Dermis lymphatic vessel endothelial cell (primary cell): Measurements from ENCODE around the gene HSPB2. TPM values are rescaled to one million over a fixed set of nuclear protein-coding genes. Genes with fewer than 3 reads are reported as not detected.

ENCODE experiments used
- total RNA-seq: library from RNA; depleted of rRNA; stranded (reverse); fragments of >200 nt; gene quantifications from 2 replicates; pipeline ENCODE4 v1.2.1, GENCODE V29; 2014

HSPB2 gene
- not detected in 2 replicates for total RNA-seq

DNA sequence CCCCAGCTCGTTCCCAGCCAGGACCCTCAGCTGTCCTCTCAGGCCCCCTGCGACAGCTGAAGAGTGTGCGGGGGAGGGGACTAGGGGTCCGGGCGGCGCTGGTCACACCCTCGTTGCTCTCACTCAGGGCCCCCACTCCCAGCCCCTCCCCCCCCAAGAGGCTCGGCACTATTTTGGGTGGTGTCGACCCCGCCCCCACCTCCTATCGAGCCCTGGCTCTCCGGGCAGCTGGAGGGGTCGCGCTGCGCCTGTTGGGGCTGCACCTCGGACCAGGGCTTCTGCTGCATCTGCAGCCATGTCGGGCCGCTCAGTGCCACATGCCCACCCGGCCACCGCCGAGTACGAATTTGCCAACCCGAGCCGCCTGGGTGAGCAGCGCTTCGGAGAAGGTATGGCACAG is at the start of gene HSPB2:
Gene HSPB2, plus strand, starts transcription at position 200 of the 400 bp plus-strand sequence. Its CDS starts 96 bp downstream, at position 296.

DNA sequence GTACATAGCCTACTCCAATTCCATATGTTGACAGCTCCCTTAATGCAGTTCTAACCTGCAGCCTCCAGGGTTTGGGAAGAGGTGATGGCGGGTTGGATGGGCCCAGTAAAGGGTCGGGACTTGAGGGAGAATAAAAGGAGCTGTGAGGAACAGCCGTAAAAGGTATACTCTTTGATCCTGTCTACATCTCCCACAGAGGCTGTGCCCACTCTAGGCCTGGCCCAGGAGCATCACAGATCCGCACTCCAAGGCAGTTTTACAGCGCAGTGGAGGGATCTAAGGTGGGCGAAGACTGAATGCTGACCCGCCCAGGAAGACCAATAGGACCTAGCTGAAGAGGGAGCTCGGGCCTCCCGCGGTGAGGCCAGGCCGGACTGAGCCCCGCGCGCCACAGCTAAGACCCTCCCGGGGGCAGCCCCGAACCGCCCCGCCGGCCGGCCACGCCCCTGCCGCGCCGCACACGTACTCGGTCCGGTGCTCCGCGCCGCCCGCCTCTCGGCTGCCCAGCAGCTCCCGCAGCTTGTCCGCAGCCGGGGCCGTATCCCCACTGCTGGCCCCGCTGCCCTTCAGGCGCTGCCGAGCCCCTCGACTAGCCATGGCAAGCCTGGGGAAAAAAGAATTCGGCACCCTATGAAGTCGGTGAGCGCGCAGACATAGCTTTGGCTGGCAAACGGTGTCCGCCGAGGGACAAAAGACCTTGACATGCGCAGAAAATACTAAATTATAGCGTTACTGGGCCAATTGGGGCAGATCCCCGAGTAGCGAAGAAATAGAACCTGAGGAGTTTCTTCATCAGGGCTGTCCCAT is 41.4 kb upstream of the HSPB2 start, which contains the start of gene ALG9:
Gene ALG9, minus strand, starts transcription at position 696 of the 807 bp plus-strand sequence. Its CDS starts 99 bp downstream, at position 597.

DNA sequence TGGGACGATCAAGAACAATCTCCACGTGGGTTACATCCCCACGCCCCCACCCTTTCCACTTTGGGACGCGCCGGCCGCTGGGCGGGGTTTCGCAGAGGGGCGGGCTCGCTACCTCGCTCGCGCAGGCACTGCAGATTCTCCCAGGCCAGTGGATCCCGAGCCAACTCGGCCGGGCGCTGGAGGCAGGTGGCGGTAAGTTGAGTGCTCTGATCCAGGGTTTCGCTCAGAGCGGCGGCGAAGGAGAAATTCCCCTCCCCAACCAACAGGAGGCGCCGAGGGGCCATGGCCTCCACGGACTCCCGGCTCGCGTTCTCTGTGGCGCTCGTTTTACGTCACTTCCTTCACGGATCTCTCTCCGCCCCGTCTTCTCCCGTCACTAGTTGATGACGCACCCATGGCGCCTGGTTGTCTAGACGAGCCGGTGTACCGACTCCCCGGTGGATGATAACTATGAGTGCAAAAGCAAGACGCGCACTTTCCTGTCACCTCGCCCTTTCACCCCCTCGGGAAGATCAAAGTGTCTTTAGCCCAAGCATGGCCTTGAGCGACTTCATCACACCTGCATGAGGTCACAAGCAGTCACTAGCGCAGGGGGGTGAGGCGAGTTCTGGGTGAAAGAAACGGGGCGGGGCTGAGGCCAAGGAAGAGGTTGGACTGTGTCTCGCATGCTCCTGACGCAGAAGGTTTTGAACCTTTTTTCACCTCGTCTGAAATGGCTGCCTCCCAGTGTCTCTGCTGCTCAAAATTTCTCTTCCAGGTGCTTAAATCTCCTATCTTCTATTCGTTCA is 33.5 kb upstream of the HSPB2 start, which contains the start of the genes CFAP68 and FDXACB1:
Gene CFAP68, plus strand, starts transcription at position 693 of the 788 bp plus-strand sequence. Its CDS starts 20 bp downstream, at position 713.
Gene FDXACB1, minus strand, starts transcription at position 317 of the 788 bp plus-strand sequence. Its CDS starts 33 bp downstream, at position 284.

GRCh38 chr11:111911563-111912401 is 752 bp upstream of the HSPB2 start, which contains the start of gene CRYAB:
Gene CRYAB (minus strand): TSS chr11:111911770. CDS start chr11:111911724, 46 bp downstream.

GRCh38 chr11:111918390-111919256 is 6.1 kb downstream of the HSPB2 start, which contains the start of gene C11orf52:
Gene C11orf52 (plus strand): TSS chr11:111918913. CDS start chr11:111918973, 60 bp downstream.

Other genes with a start within 250 kb of the HSPB2 start
- 41.3 and 57.9 TPM in 2 replicates for gene PPP2R1B, start 146.3 kb upstream of the HSPB2 start, total RNA-seq
- 19.3 and 22.9 TPM in 2 replicates for gene ALG9, start 41.2 kb upstream of the HSPB2 start, total RNA-seq
- 1.7 and 2.4 TPM in 2 replicates for gene FDXACB1, start 33.6 kb upstream of the HSPB2 start, total RNA-seq
- 3.0 and 6.0 TPM in 2 replicates for gene CFAP68, start 33.2 kb upstream of the HSPB2 start, total RNA-seq
- gene CRYAB, start 964 bp upstream of the HSPB2 start, total RNA-seq: 0.26 and 0.33 TPM in 2 replicates
- gene C11orf52, start 6.2 kb downstream of the HSPB2 start, total RNA-seq: 0.52 and 0.54 TPM in 2 replicates
- 2.9 and 8.5 TPM in 2 replicates for gene DIXDC1, start 24.6 kb downstream of the HSPB2 start, total RNA-seq
- gene DLAT, start 112.7 kb downstream of the HSPB2 start, total RNA-seq: 24.7 and 25.6 TPM in 2 replicates
- 0.33 and 0.69 TPM in 2 replicates for gene PIH1D2, start 161.3 kb downstream of the HSPB2 start, total RNA-seq
- gene NKAPD1, start 161.6 kb downstream of the HSPB2 start, total RNA-seq: 15.0 and 20.4 TPM in 2 replicates
- 67.9 and 89.3 TPM in 2 replicates for gene TIMM8B, start 174.0 kb downstream of the HSPB2 start, total RNA-seq
- gene SDHD, start 174.1 kb downstream of the HSPB2 start, total RNA-seq: 148 and 213 TPM in 2 replicates